HG02678 (cell line): ENCODE data around the gene MEIS1.

Experiments used
- ATAC-seq: cut with Tn5 transposase; IDR thresholded peaks from one replicate; pipeline ENCODE4 v1.9.1; 2021; ENCODE audit warnings: mild to moderate bottlenecking, moderate library complexity; ENCODE audit not compliant: unreplicated experiment

MEIS1 gene

DNA sequence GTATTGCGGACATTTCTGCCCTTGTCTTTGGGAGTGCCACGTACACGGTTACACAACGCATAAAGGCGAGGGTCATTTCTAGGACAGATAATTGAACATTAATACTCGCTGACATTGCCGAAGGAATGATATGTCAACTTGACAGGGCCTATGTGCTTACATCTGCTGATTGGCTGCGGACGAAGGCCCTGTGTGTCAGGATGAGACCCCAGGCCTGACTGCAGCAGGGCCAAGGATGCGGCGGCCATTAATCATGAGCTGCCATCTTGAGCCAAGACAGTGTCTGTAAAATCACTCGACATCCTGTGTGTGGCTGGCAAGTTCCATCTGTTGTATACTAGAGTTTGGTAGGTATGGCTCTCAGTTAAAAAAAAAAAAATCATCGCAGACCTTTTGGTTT, 96.6 kb downstream of the MEIS1 start:
- no peak for ATAC-seq

DNA sequence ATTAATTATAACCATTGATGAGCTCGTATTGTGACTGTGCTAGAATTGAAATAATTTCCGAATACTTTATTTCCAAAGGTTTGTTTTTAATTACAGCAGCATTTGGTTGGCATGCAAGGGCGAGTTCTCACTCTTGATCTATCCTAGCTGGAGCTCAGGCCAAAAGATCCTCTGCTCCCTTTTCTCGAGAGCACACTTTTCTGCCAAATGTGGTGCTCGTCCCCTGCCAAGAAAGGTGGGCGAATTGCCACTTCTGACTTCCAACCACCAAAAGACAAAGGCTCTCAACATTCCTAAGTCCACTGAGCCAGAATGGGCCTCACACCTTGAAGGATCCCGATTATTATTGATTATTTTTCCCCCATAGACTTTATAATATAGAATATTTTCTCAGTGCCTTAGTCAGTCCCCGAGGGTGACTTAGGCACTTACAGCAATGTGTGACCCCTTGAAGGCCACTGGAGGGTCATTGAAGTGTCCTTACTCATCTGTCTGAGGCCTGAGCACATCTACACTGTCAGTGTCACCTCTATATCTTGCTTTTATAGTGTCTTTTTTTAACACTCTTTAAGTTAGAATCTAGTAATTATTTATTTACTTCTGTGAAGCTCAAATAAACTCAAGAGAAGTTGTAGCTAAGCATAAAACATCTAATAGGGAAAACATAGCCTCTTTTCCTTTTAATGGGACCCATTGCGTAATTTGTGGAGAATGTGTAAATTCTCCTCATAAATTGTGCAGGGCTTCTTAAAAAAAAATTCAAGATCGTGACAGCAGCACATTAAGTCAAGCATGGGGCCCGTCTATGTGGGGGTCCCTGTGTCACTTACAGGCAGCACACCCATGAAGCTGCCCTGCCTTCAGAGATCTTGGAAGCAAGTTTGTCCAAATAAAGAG, 98.3 kb downstream of the MEIS1 start:
- ATAC-seq, result no peak

DNA sequence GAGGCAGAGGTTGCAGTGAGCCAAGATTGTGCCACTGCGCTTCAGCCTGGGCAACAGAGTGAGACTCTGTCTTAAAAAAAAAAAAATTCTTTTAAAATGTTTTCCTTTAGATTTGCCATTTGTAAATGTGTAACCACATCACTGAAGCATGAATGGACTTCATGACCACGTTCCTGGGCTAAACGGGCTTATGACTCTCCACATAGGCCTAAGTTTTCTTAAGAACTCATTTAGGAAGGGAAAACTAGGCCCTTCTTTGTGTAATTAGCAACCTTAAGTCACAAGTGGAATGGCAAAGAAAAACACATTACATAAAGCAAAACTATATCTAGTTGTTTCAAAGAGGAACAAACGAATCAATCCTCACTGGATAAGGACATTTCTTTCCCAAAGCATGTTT, 99.5 kb downstream of the MEIS1 start:
- ATAC-seq, result no peak

DNA sequence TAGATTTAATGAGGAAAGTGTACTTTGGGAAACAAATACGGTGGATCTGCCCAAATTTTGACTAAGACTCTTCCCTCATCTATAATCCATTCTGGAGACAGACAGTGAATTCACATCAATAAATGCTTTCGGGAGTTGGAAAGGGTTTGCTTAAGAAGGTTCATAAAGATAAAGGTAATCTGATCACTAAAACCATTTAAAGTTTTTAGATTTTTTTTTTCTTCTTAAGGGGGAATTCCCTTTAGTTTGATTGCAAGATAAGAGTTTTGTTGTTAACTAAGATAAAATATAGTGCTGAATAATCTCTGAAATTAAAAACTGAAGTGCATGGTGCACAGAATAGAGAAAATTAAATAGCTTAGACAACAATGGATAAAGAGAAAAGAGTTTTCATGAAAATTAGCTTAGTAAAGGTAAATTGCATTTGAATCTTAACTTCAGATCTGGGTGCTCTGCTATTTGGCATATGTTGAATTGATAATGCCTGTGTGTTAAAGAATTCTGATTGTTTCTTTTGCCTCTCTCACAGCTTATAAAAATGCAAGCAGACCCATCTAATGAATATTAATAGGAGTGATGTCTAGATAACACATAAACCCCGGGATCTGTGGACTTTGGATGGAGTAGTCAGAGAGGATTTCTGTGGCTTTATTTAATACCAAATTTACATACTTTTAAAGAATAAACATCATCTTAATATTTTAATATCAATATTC, 100.8 kb downstream of the MEIS1 start:
- ATAC-seq, result no peak

DNA sequence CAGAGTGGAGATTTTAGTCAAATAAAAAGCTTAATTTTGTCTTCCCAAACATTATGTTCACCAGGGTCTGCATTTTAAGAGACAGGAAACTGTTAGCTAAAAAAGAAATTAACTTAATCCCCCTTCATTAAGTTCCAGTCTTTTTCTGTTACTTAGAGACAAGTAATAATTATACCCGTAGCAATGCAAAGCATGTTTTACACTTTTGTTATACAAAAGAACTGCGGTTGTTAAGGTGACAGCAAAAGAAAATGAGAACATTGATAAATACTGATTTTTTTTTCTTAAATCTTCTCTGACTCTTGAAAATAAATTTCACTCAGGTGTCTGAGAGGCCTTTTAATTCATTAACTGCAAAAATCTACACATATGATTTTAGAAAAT, 101.4 kb downstream of the MEIS1 start:
- no peak for ATAC-seq

DNA sequence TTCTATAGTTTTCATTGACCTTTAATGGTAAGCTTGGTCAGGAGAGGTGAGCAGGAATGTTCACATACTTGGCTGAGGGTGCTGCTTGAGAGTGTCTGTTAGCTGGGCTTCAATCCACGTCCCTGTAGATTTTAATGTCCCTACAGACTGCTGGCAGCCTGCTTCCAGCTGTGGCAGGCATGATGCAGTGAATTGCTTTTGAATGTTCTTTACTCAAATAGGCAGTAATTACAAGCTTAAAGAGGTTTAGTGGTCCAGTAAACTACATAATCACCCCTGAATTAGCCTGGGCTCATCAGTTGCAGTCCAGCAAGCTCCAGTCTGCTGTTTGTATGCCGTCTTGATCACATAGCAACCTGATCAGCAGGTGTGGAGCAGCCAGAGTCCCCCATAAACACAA, 102.1 kb downstream of the MEIS1 start:
- ATAC-seq, result no peak

DNA sequence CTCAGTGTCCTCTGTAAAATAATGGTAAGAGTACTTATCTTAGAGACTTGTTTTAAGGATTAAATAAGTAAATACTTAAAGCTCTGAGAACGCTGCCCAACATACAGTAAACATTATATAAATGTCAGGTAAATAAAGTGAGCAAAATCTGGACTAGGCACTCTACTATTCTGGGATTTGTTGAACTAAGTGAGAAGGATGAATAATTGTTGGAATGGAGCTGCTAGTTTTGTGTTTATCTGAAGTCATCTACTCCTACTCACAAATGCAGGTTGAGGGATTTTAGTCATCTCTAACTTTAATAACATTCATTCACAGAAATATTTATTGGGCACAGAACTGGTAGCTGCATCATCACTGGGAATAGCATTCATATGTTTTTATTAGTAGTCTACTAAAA, 103.4 kb downstream of the MEIS1 start:
- no peak for ATAC-seq

DNA sequence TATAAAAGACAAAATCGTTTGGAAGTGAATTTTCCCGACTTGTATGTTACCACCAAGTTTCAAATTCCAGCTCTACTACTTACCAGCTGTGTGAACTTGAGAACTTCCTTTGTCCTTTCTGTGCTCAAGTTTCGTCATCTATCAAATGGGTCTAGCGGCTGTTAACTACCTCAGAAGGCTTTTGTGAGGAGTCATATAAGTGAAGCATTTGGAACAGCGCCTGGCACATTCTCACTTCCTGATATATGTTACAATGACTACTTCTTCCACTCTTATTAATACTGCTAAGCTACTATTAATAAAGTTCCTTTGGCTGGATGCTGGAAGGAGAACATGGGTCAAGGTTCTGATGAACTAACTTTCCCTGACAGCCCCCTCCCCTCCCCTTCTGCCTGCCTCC, 104.5 kb downstream of the MEIS1 start:
- no peak for ATAC-seq

DNA sequence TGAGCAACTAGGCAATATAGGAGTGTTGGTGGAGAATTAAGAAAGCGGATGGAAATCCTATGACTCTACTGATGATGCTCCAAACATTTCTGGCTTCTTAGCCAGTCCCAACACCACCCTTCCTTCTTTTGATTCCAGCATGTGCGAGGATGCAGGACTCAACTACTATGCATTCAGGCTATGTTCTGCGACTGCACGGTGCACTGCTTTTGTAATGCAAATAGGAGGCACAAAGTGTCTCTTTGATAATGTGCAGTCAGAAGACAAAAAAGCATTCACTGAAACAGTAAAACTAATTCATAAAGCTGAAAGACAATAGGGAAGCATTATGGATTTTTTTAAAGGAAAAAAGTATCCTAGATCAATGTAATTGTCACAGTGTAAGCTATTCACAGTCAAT, 106.7 kb downstream of the MEIS1 start:
- ATAC-seq, result no peak

DNA sequence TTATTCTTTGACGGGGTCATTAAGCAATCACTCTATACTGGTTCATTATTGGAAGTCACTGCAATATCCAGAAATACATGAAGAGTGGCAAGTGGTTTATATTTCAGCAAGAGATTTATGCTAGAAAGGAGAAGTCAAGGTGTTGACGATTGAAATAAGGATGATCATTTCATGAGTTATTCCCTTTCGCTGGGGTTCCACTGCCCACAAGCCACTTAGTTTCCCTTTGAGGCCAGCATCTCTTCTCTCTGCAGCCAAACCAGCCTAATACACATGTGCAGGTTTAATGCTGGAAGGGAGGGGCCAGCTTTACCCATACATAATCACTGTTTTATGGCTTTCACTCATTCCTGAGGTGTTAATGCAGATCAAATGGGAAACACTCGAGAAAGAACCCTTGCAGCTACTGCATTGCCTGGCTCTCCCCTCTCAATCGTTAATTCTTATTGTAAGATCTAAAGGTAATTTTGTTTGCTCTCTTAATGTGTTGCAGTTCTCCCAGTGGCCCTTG, 108.4 kb downstream of the MEIS1 start:
- no peak for ATAC-seq

DNA sequence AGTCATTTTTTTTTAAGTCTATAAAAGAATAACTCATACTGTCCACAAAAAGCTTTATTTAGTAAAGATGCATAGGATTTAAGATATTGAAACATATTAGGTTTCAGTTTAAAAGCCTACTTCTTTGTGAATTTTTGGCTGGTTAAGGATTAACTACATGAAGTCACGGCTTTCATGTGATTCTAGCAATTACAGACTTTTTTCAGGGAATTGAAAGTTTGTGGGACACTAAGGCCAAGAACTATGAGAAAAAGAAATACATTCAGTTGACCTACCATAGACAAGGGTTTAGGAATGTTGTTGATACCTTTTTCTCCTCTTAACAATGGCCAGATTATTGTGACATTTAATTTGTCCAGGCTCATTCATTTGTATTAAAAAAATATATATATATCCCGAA, 109.3 kb downstream of the MEIS1 start:
- no peak for ATAC-seq

DNA sequence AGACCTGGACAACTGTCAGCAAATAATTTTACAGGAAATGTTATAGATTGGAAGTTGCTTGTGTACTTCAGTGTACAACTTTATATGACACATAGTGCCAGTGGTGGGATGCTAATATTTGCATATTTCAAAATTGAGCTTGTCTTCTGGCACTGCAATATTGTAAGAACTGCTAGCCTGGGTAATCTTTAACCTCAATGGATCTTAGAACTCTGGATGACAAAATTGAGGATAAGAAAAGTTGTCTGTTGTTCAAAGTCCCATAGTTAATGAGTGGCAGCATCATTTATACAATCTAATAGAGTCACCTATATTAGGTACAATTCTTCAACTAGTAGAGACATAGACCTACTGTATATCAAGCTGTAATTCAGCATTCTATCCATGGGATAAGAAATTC, 110.3 kb downstream of the MEIS1 start:
- no peak for ATAC-seq

DNA sequence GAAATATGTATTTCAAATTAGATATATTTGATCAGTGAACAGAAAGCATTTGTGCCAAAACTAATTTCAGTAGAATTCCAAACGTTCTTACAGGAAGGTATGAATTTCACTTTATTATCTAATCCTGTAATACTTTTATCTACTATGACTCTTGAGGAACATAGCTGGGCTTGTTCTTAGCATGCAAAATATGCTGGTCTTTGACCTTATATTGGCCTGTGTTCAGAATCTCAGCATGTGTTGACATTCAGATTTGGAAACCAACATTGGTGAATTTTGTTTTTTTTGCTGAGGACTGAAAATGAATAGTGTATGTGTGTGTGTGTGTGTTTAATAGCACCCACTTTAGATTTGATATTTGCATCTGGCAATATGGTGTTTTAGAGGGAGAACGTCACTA, 112.2 kb downstream of the MEIS1 start:
- ATAC-seq, result no peak

DNA sequence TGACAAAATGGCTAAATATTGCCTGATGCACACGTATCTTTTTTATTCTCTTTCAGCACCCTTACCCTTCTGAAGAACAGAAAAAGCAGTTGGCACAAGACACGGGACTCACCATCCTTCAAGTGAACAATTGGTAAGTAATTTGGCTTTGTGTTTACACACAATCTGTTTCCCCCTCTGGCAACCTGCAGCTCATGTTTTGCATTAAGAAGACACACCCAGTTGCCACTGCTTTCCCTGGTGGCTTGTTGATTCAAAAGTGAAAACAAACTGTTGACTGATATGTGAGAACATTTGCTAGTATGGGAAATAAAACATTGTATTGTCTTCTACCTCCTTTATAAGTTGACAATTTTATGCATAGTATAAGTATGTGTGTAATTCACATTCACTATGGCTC, 113.0 kb downstream of the MEIS1 start:
- ATAC-seq, result no peak

DNA sequence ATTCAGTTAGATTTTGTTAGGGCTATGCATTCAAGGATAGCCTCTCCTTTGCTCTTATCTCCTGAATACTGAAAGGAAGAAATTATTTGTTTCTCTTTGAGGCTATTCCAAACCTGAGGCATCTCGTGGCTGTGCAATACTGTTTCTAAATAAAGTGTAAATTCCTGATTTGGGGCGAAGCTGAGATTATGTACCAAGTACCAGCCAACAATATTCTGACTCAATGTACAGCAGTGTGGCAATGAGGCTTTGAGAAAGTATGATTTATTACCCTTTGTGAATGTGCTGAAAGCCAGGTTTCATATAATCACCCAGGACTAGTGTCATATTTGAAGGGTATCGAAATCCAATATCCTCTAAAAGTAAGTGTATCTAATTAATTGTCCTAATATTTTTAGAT, 113.5 kb downstream of the MEIS1 start:
- ATAC-seq, result no peak

DNA sequence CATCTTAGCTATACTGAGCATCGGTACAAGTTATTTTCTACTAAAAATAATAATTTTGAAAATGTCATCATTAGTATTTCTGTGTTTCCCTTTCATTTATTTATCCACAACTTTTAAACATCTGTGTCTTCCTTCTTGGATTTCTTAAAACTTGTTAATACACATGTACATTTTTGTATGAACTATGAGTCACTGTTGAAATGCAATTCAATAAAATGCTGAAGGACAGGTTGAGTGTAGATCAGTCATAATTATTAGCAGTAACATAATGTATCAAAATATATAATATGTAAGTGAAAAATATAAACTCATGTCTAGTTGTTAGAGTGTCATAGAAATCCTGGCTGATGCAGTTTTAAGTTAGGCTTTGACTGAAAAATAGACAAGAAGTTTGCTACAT, 115.9 kb downstream of the MEIS1 start:
- no peak for ATAC-seq

DNA sequence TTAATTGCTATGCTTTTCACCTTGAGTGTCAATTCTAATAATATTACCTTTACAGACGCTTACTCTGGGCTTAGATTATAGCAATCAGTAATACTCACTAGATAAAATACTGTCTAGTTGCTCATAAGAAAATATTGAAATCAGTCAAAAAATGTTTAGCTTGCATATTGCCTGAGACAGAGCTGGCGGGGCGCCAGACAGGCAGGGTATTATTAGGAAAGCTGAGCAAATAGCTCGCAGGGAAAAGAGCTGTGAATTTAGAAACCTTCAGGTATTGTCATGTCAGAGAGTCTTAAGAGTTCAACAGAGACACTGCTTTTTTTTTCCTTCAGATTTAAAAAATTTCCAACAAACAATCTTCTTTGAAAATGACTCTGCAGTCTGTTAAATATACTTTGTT, 118.4 kb downstream of the MEIS1 start:
- no peak for ATAC-seq

DNA sequence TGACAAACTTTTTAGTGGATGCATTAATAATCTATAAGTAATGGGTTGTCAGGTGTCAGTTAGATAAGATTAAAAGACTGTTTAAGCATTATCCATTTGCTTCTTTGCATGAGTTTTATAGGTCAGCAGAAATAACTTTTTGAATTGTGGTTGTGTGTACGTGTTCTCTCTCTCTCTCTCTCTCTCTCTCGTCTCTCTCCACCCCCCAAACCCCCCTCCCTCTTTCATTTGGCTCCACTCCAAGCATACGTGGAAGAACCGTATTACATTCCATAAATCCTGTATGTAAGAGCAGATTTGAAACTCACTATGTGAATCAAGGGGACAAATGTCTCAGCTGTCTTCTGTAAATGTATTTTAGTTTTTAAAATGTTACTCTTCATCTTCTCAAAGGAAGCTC, 120.2 kb downstream of the MEIS1 start:
- ATAC-seq, result no peak

DNA sequence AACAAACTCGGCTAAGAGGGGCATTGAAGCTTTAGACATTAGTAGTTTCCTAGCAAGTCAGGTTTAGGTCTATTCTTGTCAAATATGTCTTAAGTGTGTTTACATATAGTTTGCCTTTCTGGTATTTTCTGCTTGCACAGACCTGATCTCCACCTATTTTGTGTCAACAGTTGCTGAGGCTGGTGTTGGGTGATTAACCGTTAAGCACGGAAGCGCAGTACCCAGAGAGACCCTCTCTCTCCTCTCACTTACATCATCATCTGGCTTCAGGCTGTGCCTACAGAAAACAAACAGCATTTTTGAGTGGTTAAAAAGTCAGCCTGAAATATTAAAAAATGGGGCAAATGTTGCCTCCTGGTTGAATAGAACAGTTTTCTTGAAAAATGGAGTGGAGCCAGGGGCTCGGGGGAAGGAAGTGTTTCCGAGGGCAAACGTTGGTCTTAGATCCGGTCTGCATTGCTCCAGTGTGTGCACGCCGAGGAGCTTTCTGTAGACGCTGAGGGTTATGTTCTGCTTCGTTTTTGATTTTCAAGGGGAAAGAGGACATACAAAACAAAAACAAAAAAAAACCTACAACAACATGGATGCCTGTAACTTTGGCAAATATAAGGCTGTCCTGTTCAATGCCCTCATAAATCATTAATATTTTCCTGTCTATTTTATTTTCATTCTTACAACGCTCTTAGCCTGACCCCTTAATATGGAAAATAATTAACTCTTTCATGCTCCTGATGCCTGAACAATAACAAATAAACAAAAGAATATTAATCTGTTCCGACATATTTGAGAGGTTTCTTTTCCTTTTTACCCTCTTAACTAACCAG, 120.8 kb downstream of the MEIS1 start:
- ATAC-seq, result no peak

DNA sequence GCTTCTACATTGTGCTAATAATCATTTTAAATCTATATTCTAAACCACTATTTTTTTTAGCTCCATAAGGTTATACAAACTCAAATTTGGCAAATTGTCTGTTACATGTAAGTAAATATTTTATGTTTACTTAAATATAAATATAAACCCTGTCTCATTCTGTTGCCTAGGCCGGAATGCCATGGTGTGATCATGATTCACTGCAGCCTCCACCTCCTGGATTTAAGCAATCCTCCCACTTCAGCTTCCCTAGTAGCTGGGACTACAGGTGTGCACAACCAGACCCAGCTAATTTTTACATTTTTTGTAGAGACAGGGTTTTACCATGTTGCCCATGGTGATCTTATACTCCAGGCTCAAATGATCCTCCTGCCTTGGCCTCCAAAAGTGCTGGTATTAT, 124.7 kb downstream of the MEIS1 start:
- ATAC-seq, result no peak

DNA sequence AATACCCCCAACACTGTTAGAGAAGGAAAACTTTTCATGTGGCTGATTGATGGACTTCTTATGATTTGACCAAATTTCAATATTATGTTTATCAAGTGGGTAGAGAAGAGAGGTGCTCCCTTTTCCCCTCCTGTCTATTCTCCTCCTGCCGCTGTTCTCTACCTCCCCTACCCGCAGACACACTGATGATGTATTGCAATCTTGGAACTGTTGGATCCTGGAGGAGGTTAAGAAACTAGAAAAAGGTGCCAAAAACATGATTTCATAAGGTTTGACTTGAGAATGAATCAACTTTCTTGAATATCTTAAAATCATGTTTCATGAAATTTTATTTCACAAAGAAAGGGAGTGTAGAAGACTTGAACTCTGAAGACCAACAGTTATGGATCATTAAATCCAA, 125.8 kb downstream of the MEIS1 start:
- no peak for ATAC-seq
